ENCODE measurements around the gene EPG5. TPM values are rescaled to one million over a fixed set of nuclear protein-coding genes. Genes with fewer than 3 reads are reported as not detected.
A peak's percentile ranks its signal among the peaks of the same experiment; 100 is the strongest.

EPG5 gene
- total RNA-seq, 1 experiment from 2014 or later: 22.7 TPM

GRCh38 chr18:45978084-45978483 lies 11.0 kb upstream of the EPG5 start:
- H3K4me1 Mint-ChIP-seq: peaks cover 16% of the 10 kb centered on the region
- H3K9me3 Mint-ChIP-seq: no peaks in the 10 kb centered on the region
- H3K4me3 Mint-ChIP-seq: no peak overlapping the region
- ATAC-seq: peak; percentile 89
- H3K27me3 Mint-ChIP-seq (ENCODE audit: low read depth): no peaks in the 10 kb centered on the region; the same call in 1 of the 2 replicates
- H3K27ac Mint-ChIP-seq: no peak overlapping the region
- DNase-seq (ENCODE audit: low spot score): peak; percentile 17
- POLR2A ChIA-PET: no interaction called here
- CTCF ChIA-PET: interaction anchor here (1.2 to 2.0 kb wide), 3 partner anchors 68 to 98 kb away, joined by 3 to 9 read pairs (median 5); no protein-coding TSS in a partner anchor
- TF ChIP-seq ZNF532 (CRISPR knock-in tag; IDR thresholded peaks at IDR 0.05; ENCODE audit: borderline replicate concordance) (peak; percentile 71; the same call in 1 of the 2 replicates), ATF3 (CRISPR knock-in tag; conservative IDR thresholded peaks at IDR 0.05) (peak; percentile 47; the same call in 1 of the 2 replicates), ESRRA (CRISPR knock-in tag; IDR thresholded peaks at IDR 0.05; ENCODE audit: borderline replicate concordance) (no peak)
- H3K36me3 Mint-ChIP-seq: no peaks in the 10 kb centered on the region

GRCh38 chr18:45976974-45977373 lies 9.8 kb upstream of the EPG5 start:
- no peak overlapping the region for H3K27ac Mint-ChIP-seq
- POLR2A ChIA-PET: no interaction called here
- H3K9me3 Mint-ChIP-seq: no peaks in the 10 kb centered on the region
- H3K36me3 Mint-ChIP-seq: no peaks in the 10 kb centered on the region
- H3K27me3 Mint-ChIP-seq (ENCODE audit: low read depth): no peaks in the 10 kb centered on the region
- CTCF ChIA-PET: interaction anchor here (2.0 to 3.6 kb wide), 2 partner anchors 96 to 97 kb away, joined by 9 to 34 read pairs; no protein-coding TSS in a partner anchor
- no peak overlapping the region for H3K4me3 Mint-ChIP-seq
- peaks cover 16% of the 10 kb centered on the region for H3K4me1 Mint-ChIP-seq
- no peak for ATAC-seq
- DNase-seq (ENCODE audit: low spot score): no peak
- no peak for TF ChIP-seq FOXK1 (CRISPR knock-in tag; IDR thresholded peaks at IDR 0.05)
- TF ChIP-seq MXD4 (CRISPR knock-in tag; IDR thresholded peaks at IDR 0.05; ENCODE audit: borderline replicate concordance): no peak
- no peak for TF ChIP-seq KAT7 (CRISPR knock-in tag; IDR thresholded peaks at IDR 0.05; ENCODE audit: borderline replicate concordance)
- no peak for TF ChIP-seq NFATC4 (CRISPR knock-in tag; IDR thresholded peaks at IDR 0.05)
- TF ChIP-seq ZMAT4 (CRISPR knock-in tag; IDR thresholded peaks at IDR 0.05): no peak
- no peak for TF ChIP-seq ZBTB43 (CRISPR knock-in tag; IDR thresholded peaks at IDR 0.05)
- no peak for TF ChIP-seq ZSCAN18 (CRISPR knock-in tag; IDR thresholded peaks at IDR 0.05)
- TF ChIP-seq JAZF1 (CRISPR knock-in tag; IDR thresholded peaks at IDR 0.05): no peak
- no peak for TF ChIP-seq MLX (CRISPR knock-in tag; IDR thresholded peaks at IDR 0.05)
- TF ChIP-seq USF2 (CRISPR knock-in tag; IDR thresholded peaks at IDR 0.05): no peak
- TF ChIP-seq NR3C1 (CRISPR knock-in tag; conservative IDR thresholded peaks at IDR 0.05; ENCODE audit: low read depth): no peak
- TF ChIP-seq CREM (CRISPR knock-in tag; IDR thresholded peaks at IDR 0.05): no peak
- TF ChIP-seq MAX (CRISPR knock-in tag; IDR thresholded peaks at IDR 0.05): no peak
- TF ChIP-seq ATF1 (CRISPR knock-in tag; IDR thresholded peaks at IDR 0.05): no peak
- TF ChIP-seq ESRRA (CRISPR knock-in tag; IDR thresholded peaks at IDR 0.05; ENCODE audit: borderline replicate concordance): no peak
- no peak for TF ChIP-seq ZNF281 (CRISPR knock-in tag; IDR thresholded peaks at IDR 0.05)

Measured in WTC11 (cell line).